GM12878 (cell line): ENCODE results near the gene OTOG. TPM values are rescaled to one million over a fixed set of nuclear protein-coding genes. Genes with fewer than 3 reads are reported as not detected.

Source experiments
- ATAC-seq: fragments of 200-7000 bp; cut with Tn5 transposase; 3 replicates; pipeline ENCODE4 v1.9.1; 2020; ENCODE audit warnings: mild to moderate bottlenecking, moderate library complexity
- BruUV-seq: library from RNA; stranded (reverse); fragments of 400-500 nt; replicated peaks from 2 replicates; lab custom pipeline; 2021; lab: Mats Ljungman, UMichigan
- CTCF ChIA-PET: fragments of 300-600 bp; sonication (Branson Sonifier 250); formaldehyde crosslinking; extraction: SDS; loops from one replicate; lab custom pipeline; 2021; ENCODE audit warnings: inconsistent platforms; lab: Yijun Ruan, JAX
- POLR2A ChIA-PET: fragments of 350-600 bp; formaldehyde crosslinking; extraction: SDS; loops from one replicate; lab custom pipeline; 2021; ENCODE audit warnings: inconsistent platforms; lab: Charles Lee
- RAD21 ChIA-PET: fragments of 300-600 bp; sonication (Branson Sonifier 250); formaldehyde crosslinking; loops from one replicate; lab custom pipeline; 2023; ENCODE audit warnings: antibody characterized with exemption; ENCODE audit not compliant: unreplicated experiment; lab: Charles Lee
- SMC1A ChIA-PET: fragments of 300-600 bp; sonication (Branson Sonifier 250); formaldehyde crosslinking; loops from one replicate; lab custom pipeline; 2023; ENCODE audit not compliant: unreplicated experiment, uncharacterized antibody; lab: Charles Lee
- DNase-seq: peaks from one replicate; pipeline ENCODE4 v3.0.0-alpha.2; 2011; ENCODE audit warnings: low read depth, low spot score
- FAIRE-seq: peaks from 3 replicates; lab custom pipeline; 2011; peaks lifted over from hg19 to GRCh38; lab: Jason Lieb, UNC
- H2AFZ ChIP-seq: 2 replicates; pipeline ENCODE4 v1.6.0; 2011; ENCODE audit warnings: low read depth, low read length, control low read depth; ENCODE audit not compliant: control insufficient read depth
- H3K27ac ChIP-seq: 2 replicates; pipeline ENCODE4 v1.5.1; 2011; ENCODE audit warnings: control low read depth; ENCODE audit not compliant: control insufficient read depth, insufficient read depth
- H3K27me3 ChIP-seq, 2 experiments: replicated peaks in 1 of 2; 2 replicates each; pipeline versions ENCODE4 v1.6.0 to v1.6.1; 2011; ENCODE audit warnings: low read length in 1 of 2; ENCODE audit not compliant: control insufficient read depth in 2 of 2, insufficient read depth in 2 of 2
- H3K36me3 ChIP-seq, 2 experiments: 2 replicates each; pipeline ENCODE4 v1.5.1; 2011; ENCODE audit warnings: low read length in 1 of 2; ENCODE audit not compliant: control insufficient read depth in 2 of 2, insufficient read depth in 2 of 2
- H3K4me1 ChIP-seq: 2 replicates; pipeline ENCODE4 v1.6.1; 2011; ENCODE audit warnings: mild to moderate bottlenecking, low read length, moderate library complexity, mixed read lengths; ENCODE audit not compliant: control insufficient read depth, insufficient read depth
- H3K4me2 ChIP-seq: 2 replicates; pipeline ENCODE4 v1.6.0; 2011; ENCODE audit warnings: control low read depth; ENCODE audit not compliant: control insufficient read depth, insufficient read depth
- H3K4me3 ChIP-seq: fragments of 200-600 bp; sonication (generic); 2 replicates; pipeline ENCODE4 v1.5.1; 2016
- H3K79me2 ChIP-seq: 2 replicates; pipeline ENCODE4 v1.6.0; 2011; ENCODE audit warnings: low read length; ENCODE audit not compliant: control insufficient read depth, insufficient read depth
- H3K9ac ChIP-seq: 2 replicates; pipeline ENCODE4 v1.8.0; 2011; ENCODE audit warnings: low read length, control low read depth, mixed read lengths; ENCODE audit not compliant: control insufficient read depth, insufficient read depth
- H3K9me3 ChIP-seq: replicated peaks from 3 replicates; pipeline ENCODE4 v1.5.1; 2011; ENCODE audit warnings: mild to moderate bottlenecking, low read length; ENCODE audit not compliant: control insufficient read depth, insufficient read depth
- H4K20me1 ChIP-seq: 2 replicates; pipeline ENCODE4 v1.6.0; 2011; ENCODE audit not compliant: control insufficient read depth, insufficient read depth
- CEBPB ChIP-seq, 2 experiments: fragments of 150-350 bp in 1 of 2; IDR thresholded peaks; 2 replicates each; pipeline ENCODE4 v1.6.1; 2012 to 2014; ENCODE audit warnings: low read depth in 2 of 2, low read length in 2 of 2, borderline replicate concordance in 1 of 2, inconsistent platforms in 1 of 2
- MYC ChIP-seq: IDR thresholded peaks from 2 replicates; pipeline ENCODE4 v1.6.1; 2011; ENCODE audit warnings: mild to moderate bottlenecking, low read length, moderate library complexity, inconsistent platforms; ENCODE audit not compliant: insufficient read depth, insufficient replicate concordance, insufficient read length, severe bottlenecking
- TARDBP ChIP-seq: IDR thresholded peaks from 2 replicates; pipeline ENCODE4 v1.6.1; 2016; ENCODE audit warnings: borderline replicate concordance
- ZNF207 ChIP-seq: fragments of 450-650 bp; IDR thresholded peaks from 2 replicates; pipeline ENCODE4 v1.6.1; 2014; ENCODE audit warnings: antibody characterized with exemption, mild to moderate bottlenecking, borderline replicate concordance
- ZNF217 ChIP-seq: fragments of 450-650 bp; IDR thresholded peaks from 2 replicates; pipeline ENCODE4 v1.6.1; 2017; ENCODE audit warnings: antibody characterized with exemption, mild to moderate bottlenecking
- WGBS: methylation state at CpG from one replicate; pipeline ENCODE4 v1.1.6; 2016; ENCODE audit warnings: low lambda C conversion rate; ENCODE audit not compliant: insufficient replicate concordance, insufficient coverage; ENCODE audit errors: missing lambda C conversion rate; 5-methylcytosine and 5-hydroxymethylcytosine counted together
- in situ Hi-C: fragments of 300-500 bp; cut with MboI; formaldehyde crosslinking; loops from 9 replicates; pipeline ENCODE4 v1.14.3; 2018; ENCODE audit warnings: mixed read lengths
- intact Hi-C: fragments of 100-400 bp; cut with micrococcal nuclease; formaldehyde crosslinking; loops from one replicate; pipeline ENCODE4 v1.14.2; 2022; ENCODE audit not compliant: unreplicated experiment
- polyA plus RNA-seq, 11 experiments: library from polyadenylated mRNA; depleted of rRNA in 4 of 11; unstranded in 6 of 11; stranded (reverse) in 5 of 11; fragments of >200 nt; fragmentation: Nextera tagmentation in 4 of 11; fragmentation: Illumina TruSeq in 1 of 11; extraction: Ambion mirVana in 4 of 11; extraction: Trizol in 1 of 11; gene quantifications; 1 replicate in 1 of 11; 2 replicates in 10 of 11; pipeline versions ENCODE4 v1.2.1 to v1.2.3, GENCODE V29; 2011 to 2016; ENCODE audit warnings: inconsistent platforms in 2 of 11, missing spikeins in 2 of 11, low read depth in 1 of 11
- total RNA-seq, 4 experiments: library from RNA; depleted of rRNA in 3 of 4; stranded (reverse); fragments of >200 nt in 3 of 4; fragmentation: Illumina TruSeq in 1 of 4; extraction: Trizol in 1 of 4; gene quantifications; 2 replicates each; pipeline versions ENCODE4 v1.2.1 to v1.2.3, GENCODE V29; 2013 to 2021
- TF ChIP-seq, protein P1 (sequence below): fragments of 450-650 bp; formaldehyde crosslinking; IDR thresholded peaks from 2 replicates; pipeline ENCODE4 v1.5.0; 2022; ENCODE audit warnings: mild to moderate bottlenecking, missing genetic modification characterization

OTOG gene
- total and polyA plus RNA-seq, 10 of the 15 experiments (the other 5 are each of a cell fraction or from before 2014, with no cell fraction given) = not detected

DNA sequence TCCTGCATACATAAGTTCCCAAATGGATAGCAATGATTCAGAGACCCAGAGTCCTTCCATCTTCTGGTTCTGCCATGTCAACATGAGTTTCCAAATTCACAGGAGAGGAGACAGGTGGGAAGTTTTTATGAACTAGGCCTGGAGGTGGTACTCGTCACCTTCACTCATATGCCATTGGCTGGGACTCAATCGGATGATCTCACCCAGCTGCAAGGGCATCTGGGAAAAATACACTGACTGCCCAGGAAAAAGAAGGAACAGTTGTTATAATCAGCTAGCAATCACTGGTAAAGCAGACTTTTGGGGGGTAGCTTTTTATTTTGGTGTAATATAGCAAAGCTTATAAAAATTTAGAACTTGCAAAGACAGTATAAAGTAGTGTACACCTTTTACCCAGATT is 83.9 kb downstream of the OTOG start:
- CTCF ChIA-PET = interaction anchor here (0.6 kb wide), 1 partner anchor 112 kb away, joined by 3 read pairs; no protein-coding TSS in a partner anchor
- H3K36me3 ChIP-seq = no peaks in the 10 kb centered on the region
- ATAC-seq (no peak), FAIRE-seq (no peak), DNase-seq (no peak)
- no peak overlapping the region for H3K9ac ChIP-seq
- no peaks in the 10 kb centered on the region for H3K79me2 ChIP-seq
- H3K27ac ChIP-seq = no peak overlapping the region
- H3K4me1 ChIP-seq = no peaks in the 10 kb centered on the region
- intact Hi-C loops (no loop called here), in situ Hi-C loops (no loop called here)
- RAD21 ChIA-PET = no interaction called here
- SMC1A ChIA-PET = no interaction called here
- 47% methylated on average over 2 of the region's 2 CpGs for WGBS
- H4K20me1 ChIP-seq = no peaks in the 10 kb centered on the region
- no peak overlapping the region for H2AFZ ChIP-seq
- no peak overlapping the region for H3K4me2 ChIP-seq
- H3K27me3 ChIP-seq = no peaks in the 10 kb centered on the region
- TF ChIP-seq ZNF207 (no peak), ZNF217 (no peak), CEBPB (IDR thresholded peaks at IDR 0.05; ENCODE audit: borderline replicate concordance in 1 of 2, low read depth in 2 of 2, low read length in 2 of 2) (no peak), TARDBP (no peak), MYC (no peak)
- TF ChIP-seq, protein P1, sequence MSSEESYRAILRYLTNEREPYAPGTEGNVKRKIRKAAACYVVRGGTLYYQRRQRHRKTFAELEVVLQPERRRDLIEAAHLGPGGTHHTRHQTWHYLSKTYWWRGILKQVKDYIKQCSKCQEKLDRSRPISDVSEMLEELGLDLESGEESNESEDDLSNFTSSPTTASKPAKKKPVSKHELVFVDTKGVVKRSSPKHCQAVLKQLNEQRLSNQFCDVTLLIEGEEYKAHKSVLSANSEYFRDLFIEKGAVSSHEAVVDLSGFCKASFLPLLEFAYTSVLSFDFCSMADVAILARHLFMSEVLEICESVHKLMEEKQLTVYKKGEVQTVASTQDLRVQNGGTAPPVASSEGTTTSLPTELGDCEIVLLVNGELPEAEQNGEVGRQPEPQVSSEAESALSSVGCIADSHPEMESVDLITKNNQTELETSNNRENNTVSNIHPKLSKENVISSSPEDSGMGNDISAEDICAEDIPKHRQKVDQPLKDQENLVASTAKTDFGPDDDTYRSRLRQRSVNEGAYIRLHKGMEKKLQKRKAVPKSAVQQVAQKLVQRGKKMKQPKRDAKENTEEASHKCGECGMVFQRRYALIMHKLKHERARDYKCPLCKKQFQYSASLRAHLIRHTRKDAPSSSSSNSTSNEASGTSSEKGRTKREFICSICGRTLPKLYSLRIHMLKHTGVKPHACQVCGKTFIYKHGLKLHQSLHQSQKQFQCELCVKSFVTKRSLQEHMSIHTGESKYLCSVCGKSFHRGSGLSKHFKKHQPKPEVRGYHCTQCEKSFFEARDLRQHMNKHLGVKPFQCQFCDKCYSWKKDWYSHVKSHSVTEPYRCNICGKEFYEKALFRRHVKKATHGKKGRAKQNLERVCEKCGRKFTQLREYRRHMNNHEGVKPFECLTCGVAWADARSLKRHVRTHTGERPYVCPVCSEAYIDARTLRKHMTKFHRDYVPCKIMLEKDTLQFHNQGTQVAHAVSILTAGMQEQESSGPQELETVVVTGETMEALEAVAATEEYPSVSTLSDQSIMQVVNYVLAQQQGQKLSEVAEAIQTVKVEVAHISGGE (CRISPR knock-in tag) = no peak
- BruUV-seq = no TSS peak
- H3K4me3 ChIP-seq = no peak overlapping the region
- POLR2A ChIA-PET = no interaction called here
- no peaks in the 10 kb centered on the region for H3K9me3 ChIP-seq
